H9 (cell line): Measurements from ENCODE around the gene COL5A3. TPM values are rescaled to one million over a fixed set of nuclear protein-coding genes. Genes with fewer than 3 reads are reported as not detected.

ENCODE experiments used
- DNase-seq: peaks from one replicate; pipeline ENCODE4 v3.0.0-alpha.2; 2017
- H2AFZ ChIP-seq: one replicate; pipeline ENCODE4 v1.6.1; 2013; ENCODE audit warnings: mild to moderate bottlenecking, low read length, control low read depth, moderate library complexity
- H2AK5ac ChIP-seq: 2 replicates; pipeline ENCODE4 v1.6.1; 2013; ENCODE audit warnings: low read length, control low read depth, mixed read lengths; ENCODE audit not compliant: insufficient read length
- H2BK120ac ChIP-seq: one replicate; pipeline ENCODE4 v1.6.1; 2013; ENCODE audit warnings: low read depth, mild to moderate bottlenecking, low read length, control low read depth, inconsistent platforms; ENCODE audit not compliant: poor library complexity, severe bottlenecking
- H2BK12ac ChIP-seq: 2 replicates; pipeline ENCODE4 v1.6.1; 2013; ENCODE audit warnings: low read length, control low read depth, mixed read lengths, low read depth; ENCODE audit not compliant: insufficient read length
- H2BK15ac ChIP-seq: 2 replicates; pipeline ENCODE4 v1.6.1; 2013; ENCODE audit warnings: low read depth, low read length, control low read depth
- H2BK20ac ChIP-seq: one replicate; pipeline ENCODE4 v1.6.1; 2013; ENCODE audit warnings: low read depth, mild to moderate bottlenecking, low read length, control low read depth, inconsistent platforms; ENCODE audit not compliant: poor library complexity, severe bottlenecking
- H2BK5ac ChIP-seq: 2 replicates; pipeline ENCODE4 v1.6.1; 2013; ENCODE audit warnings: low read length, control low read depth, mixed read lengths; ENCODE audit not compliant: insufficient read length
- H3K14ac ChIP-seq: 2 replicates; pipeline ENCODE4 v1.6.1; 2013; ENCODE audit warnings: low read length, control low read depth; ENCODE audit not compliant: insufficient read depth
- H3K18ac ChIP-seq: 2 replicates; pipeline ENCODE4 v1.6.1; 2013; ENCODE audit warnings: low read depth, mild to moderate bottlenecking, mixed read lengths, low read length, control low read depth; ENCODE audit not compliant: insufficient read length
- H3K23ac ChIP-seq: 2 replicates; pipeline ENCODE4 v1.6.1; 2013; ENCODE audit warnings: low read length, control low read depth, mixed read lengths, low read depth; ENCODE audit not compliant: insufficient read length
- H3K23me2 ChIP-seq: 2 replicates; pipeline ENCODE4 v1.6.1; 2013; ENCODE audit warnings: low read depth, mild to moderate bottlenecking, mixed read lengths, low read length, control low read depth; ENCODE audit not compliant: insufficient read length, poor library complexity, severe bottlenecking
- H3K27ac ChIP-seq: 2 replicates; pipeline ENCODE4 v1.5.1; 2013; ENCODE audit warnings: low read length, control low read depth, mixed read lengths, low read depth; ENCODE audit not compliant: insufficient read length
- H3K27me3 ChIP-seq: 2 replicates; pipeline ENCODE4 v1.6.1; 2013; ENCODE audit warnings: low read length, control low read depth, inconsistent platforms; ENCODE audit not compliant: insufficient read depth
- H3K4ac ChIP-seq: 2 replicates; pipeline ENCODE4 v1.6.1; 2013; ENCODE audit warnings: low read depth, mild to moderate bottlenecking, control low read depth, inconsistent platforms, low read length, moderate library complexity
- H3K4me1 ChIP-seq: 2 replicates; pipeline ENCODE4 v1.6.1; 2013; ENCODE audit warnings: low read length, control low read depth, inconsistent platforms; ENCODE audit not compliant: insufficient read depth
- H3K4me2 ChIP-seq: 2 replicates; pipeline ENCODE4 v1.6.1; 2013; ENCODE audit warnings: low read length, control low read depth, mixed read lengths; ENCODE audit not compliant: insufficient read length, insufficient read depth
- H3K56ac ChIP-seq: 2 replicates; pipeline ENCODE4 v1.6.1; 2013; ENCODE audit warnings: low read depth, mild to moderate bottlenecking, mixed read lengths, low read length, control low read depth; ENCODE audit not compliant: insufficient read length
- H3K79me1 ChIP-seq: 2 replicates; pipeline ENCODE4 v1.6.1; 2013; ENCODE audit warnings: low read depth, mild to moderate bottlenecking, moderate library complexity, low read length, control low read depth, inconsistent platforms; ENCODE audit not compliant: insufficient read depth, poor library complexity, severe bottlenecking
- H3K79me2 ChIP-seq: 2 replicates; pipeline ENCODE4 v1.6.1; 2013; ENCODE audit warnings: low read length, control low read depth, inconsistent platforms; ENCODE audit not compliant: insufficient read depth
- H3K9ac ChIP-seq: 2 replicates; pipeline ENCODE4 v1.6.1; 2013; ENCODE audit warnings: low read length, control low read depth, mixed read lengths; ENCODE audit not compliant: insufficient read length; ENCODE audit errors: extremely low read depth
- H3K9me3 ChIP-seq: one replicate; pipeline ENCODE4 v1.6.1; 2013; ENCODE audit warnings: low read depth, low read length, inconsistent platforms; ENCODE audit not compliant: control insufficient read depth
- H3T11ph ChIP-seq: one replicate; pipeline ENCODE4 v1.6.1; 2013; ENCODE audit warnings: mild to moderate bottlenecking, low read length, control low read depth, inconsistent platforms
- H4K20me1 ChIP-seq: one replicate; pipeline ENCODE4 v1.6.1; 2013; ENCODE audit not compliant: control insufficient read depth, insufficient read length, insufficient read depth
- H4K5ac ChIP-seq: 2 replicates; pipeline ENCODE4 v1.6.1; 2013; ENCODE audit warnings: low read depth, mild to moderate bottlenecking, mixed read lengths, low read length, control low read depth; ENCODE audit not compliant: insufficient read length
- H4K8ac ChIP-seq: replicated peaks from 2 replicates; pipeline ENCODE4 v1.6.1; 2013; ENCODE audit warnings: low read length, control low read depth, mixed read lengths, low read depth; ENCODE audit not compliant: insufficient read length
- H4K91ac ChIP-seq: 2 replicates; pipeline ENCODE4 v1.6.1; 2013; ENCODE audit warnings: low read depth, mild to moderate bottlenecking, moderate library complexity, mixed read lengths, low read length, control low read depth; ENCODE audit not compliant: insufficient read length
- H3K27ac Mint-ChIP-seq, 3 experiments: 2 replicates in 2 of 3; 3 replicates in 1 of 3; pipeline ENCODE4 v1.8.0; 2020 to 2021; ENCODE audit warnings: mixed read lengths in 3 of 3, mild to moderate bottlenecking in 1 of 3, moderate library complexity in 1 of 3
- H3K27me3 Mint-ChIP-seq: 2 replicates; pipeline ENCODE4 v1.8.0; 2021; ENCODE audit warnings: low read depth, mild to moderate bottlenecking, moderate library complexity, mixed read lengths
- H3K36me3 Mint-ChIP-seq, 3 experiments: 2 replicates in 2 of 3; 3 replicates in 1 of 3; pipeline ENCODE4 v1.8.0; 2020 to 2021; ENCODE audit warnings: low read depth in 3 of 3, mixed read lengths in 3 of 3; ENCODE audit not compliant: insufficient read depth in 1 of 3
- H3K4me1 Mint-ChIP-seq, 2 experiments: 2 replicates each; pipeline ENCODE4 v1.8.0; 2020; ENCODE audit warnings: mixed read lengths in 2 of 2
- H3K4me3 Mint-ChIP-seq, 2 experiments: 2 replicates in 1 of 2; 3 replicates in 1 of 2; pipeline ENCODE4 v1.8.0; 2020 to 2021; ENCODE audit warnings: mild to moderate bottlenecking in 2 of 2, mixed read lengths in 2 of 2, moderate library complexity in 1 of 2
- H3K9me3 Mint-ChIP-seq, 2 experiments: 2 replicates in 1 of 2; 3 replicates in 1 of 2; pipeline ENCODE4 v1.8.0; 2020; ENCODE audit warnings: mild to moderate bottlenecking in 2 of 2, mixed read lengths in 2 of 2, moderate library complexity in 1 of 2
- CTCF ChIP-seq: fragments of 200-600 bp; sonication (generic); conservative IDR thresholded peaks from 3 replicates; pipeline ENCODE4 v1.8.0; 2021; ENCODE audit warnings: antibody characterized with exemption, mild to moderate bottlenecking
- WGBS: extraction: QIAGEN DNeasy Blood & Tissue Kit; methylation state at CpG from one replicate; pipeline ENCODE4 v1.1.7; 2013; ENCODE audit warnings: missing lambda C conversion rate, low lambda C conversion rate, mixed read lengths; ENCODE audit not compliant: insufficient read length; ENCODE audit errors: extremely low coverage; 5-methylcytosine and 5-hydroxymethylcytosine counted together
- total RNA-seq: library from RNA; stranded (reverse); gene quantifications from 2 replicates; pipeline ENCODE4 v1.2.1, GENCODE V29; 2021

COL5A3 gene
- total RNA-seq, 1 experiment from 2014 or later: 0.72 TPM

- no peak overlapping the region for H4K8ac ChIP-seq
- Mint-ChIP-seq H3K36me3 (no peaks in the 10 kb centered on the region; a peak in 2 of 7 replicates), H3K4me3 (no peak overlapping the region), H3K9me3 (no peaks in the 10 kb centered on the region; a peak in 1 of 5 replicates), H3K4me1 (peaks cover 7 to 9% of the 10 kb centered on the region in 2 experiments), H3K27me3 (peaks cover 45% of the 10 kb centered on the region), H3K27ac (no peak overlapping the region)
- H2BK12ac ChIP-seq: no peak overlapping the region
- no peaks in the 10 kb centered on the region for H3K9me3 ChIP-seq
- no peaks in the 10 kb centered on the region for H3K4me1 ChIP-seq
- H2BK120ac ChIP-seq: no peak overlapping the region
- no peaks in the 10 kb centered on the region for H3K79me2 ChIP-seq
- no peak overlapping the region for H3K23ac ChIP-seq
- no peak overlapping the region for H3K27ac ChIP-seq
- TF ChIP-seq CTCF: no peak
- no peaks in the 10 kb centered on the region for H3K79me1 ChIP-seq
- H3K9ac ChIP-seq: no peak overlapping the region
- no peaks in the 10 kb centered on the region for H3K27me3 ChIP-seq
- H4K20me1 ChIP-seq: no peaks in the 10 kb centered on the region
- H3K23me2 ChIP-seq: no peaks in the 10 kb centered on the region
- H3K4me2 ChIP-seq: no peak overlapping the region
- H2BK15ac ChIP-seq: no peak overlapping the region
- no peak overlapping the region for H2BK5ac ChIP-seq
- no peak overlapping the region for H3K14ac ChIP-seq
- no peak overlapping the region for H2AFZ ChIP-seq
- no peak overlapping the region for H3K56ac ChIP-seq
- no peak overlapping the region for H2AK5ac ChIP-seq
- no peak overlapping the region for H4K5ac ChIP-seq
- H2BK20ac ChIP-seq: no peak overlapping the region
- H3T11ph ChIP-seq: no peak overlapping the region
- H3K4ac ChIP-seq: no peak overlapping the region
- H3K18ac ChIP-seq: no peak overlapping the region
- WGBS: no CpG with 5 or more reads among the region's 15 CpGs
- DNase-seq: no peak
- H4K91ac ChIP-seq: no peak overlapping the region
Measured at GRCh38 chr19:9971166-9971897, 39.0 kb downstream of the COL5A3 start.
